NCI-H2081 treated with DMSO at 0.1 percent for 48 hours (cell line): ENCODE measurements around the gene OR4D1.
A peak's percentile ranks its signal among the peaks of the same experiment; 100 is the strongest.
"Not testable (repeated sequence)": the region's sequence is repeated elsewhere in the genome, so short reads cannot be mapped to it uniquely, and the experiment has no call there.

Source experiments
- DNase-seq: peaks from one replicate; lab custom pipeline; 2025; lab: John Stamatoyannopoulos, UW

OR4D1 gene

GRCh38 chr17:58147930-58148434 lies at the start of gene OR4D1:
OR4D1 (plus strand) TSS chr17:58148384; CDS start chr17:58155154, 6,770 bp downstream.
- DNase-seq: no peak

GRCh38 chr17:58100506-58100905 lies 47.7 kb upstream of the OR4D1 start:
- no peak for DNase-seq

DNA sequence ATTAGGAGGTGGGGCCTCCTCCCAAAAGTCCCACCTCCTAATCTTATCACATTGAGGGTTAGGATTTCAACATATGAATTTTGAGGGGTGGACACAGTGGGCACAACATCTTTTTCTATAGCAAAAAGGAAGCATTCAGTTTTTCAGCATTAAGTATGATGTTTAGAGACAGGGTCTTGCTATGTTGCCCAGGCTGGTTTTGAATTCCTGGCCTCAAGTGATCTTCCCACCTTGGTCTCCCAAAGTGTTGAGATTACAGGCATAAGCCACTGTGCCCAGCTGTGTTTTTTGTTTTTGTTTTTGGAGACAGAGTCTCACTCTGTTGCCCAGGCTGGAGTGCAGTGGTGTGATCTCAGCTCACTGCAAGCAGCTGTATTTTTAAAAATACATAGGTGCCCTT lies 46.3 kb upstream of the OR4D1 start:
- DNase-seq: not testable (repeated sequence)

DNA sequence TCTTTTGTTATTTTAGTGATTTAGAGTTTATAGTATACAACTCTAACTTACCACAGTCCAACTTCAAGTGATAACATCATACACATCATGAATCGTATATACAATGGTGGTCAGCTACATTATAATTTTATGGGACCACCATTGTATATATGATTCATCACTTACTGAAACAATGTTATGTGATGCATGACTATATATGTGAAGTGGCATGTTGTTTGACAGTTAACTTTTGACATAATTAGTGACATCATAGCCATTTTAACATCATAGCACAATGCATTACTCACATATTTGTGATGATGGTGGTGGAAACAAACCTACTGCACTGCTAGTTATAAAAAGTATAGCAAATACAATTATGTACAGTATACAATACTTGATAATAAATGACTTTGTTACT lies 43.1 kb upstream of the OR4D1 start:
- DNase-seq: no peak

- DNase-seq: no peak
Measured at GRCh38 chr17:58107306-58107705, 40.9 kb upstream of the OR4D1 start.

- no peak for DNase-seq
Measured at GRCh38 chr17:58109197-58109596, 39.0 kb upstream of the OR4D1 start.

DNA sequence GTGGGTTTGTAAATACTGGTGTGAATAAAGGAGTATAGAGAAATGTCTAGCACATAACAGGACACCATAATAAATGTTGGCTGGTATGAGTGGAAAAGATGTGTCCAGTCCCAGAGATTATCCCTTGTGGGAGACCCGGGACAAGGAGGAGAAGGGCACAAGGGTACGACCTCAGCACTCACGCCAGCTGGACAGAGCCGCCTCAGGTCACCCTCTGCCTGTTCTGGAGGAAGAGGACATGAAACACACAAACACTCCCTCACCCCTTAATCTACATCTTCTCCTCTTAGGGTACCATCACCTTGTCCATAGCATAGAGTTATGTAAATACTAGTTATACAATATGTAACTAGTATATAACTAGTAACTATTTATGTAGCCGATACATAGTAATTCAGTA lies 38.2 kb upstream of the OR4D1 start:
- no peak for DNase-seq

- DNase-seq: no peak
Measured at GRCh38 chr17:58111676-58112075, 36.5 kb upstream of the OR4D1 start.

- peak; percentile 58 for DNase-seq
Measured at GRCh38 chr17:58112970-58113631, 35.1 kb upstream of the OR4D1 start.

GRCh38 chr17:58113947-58114346 lies 34.2 kb upstream of the OR4D1 start:
- no peak for DNase-seq

DNA sequence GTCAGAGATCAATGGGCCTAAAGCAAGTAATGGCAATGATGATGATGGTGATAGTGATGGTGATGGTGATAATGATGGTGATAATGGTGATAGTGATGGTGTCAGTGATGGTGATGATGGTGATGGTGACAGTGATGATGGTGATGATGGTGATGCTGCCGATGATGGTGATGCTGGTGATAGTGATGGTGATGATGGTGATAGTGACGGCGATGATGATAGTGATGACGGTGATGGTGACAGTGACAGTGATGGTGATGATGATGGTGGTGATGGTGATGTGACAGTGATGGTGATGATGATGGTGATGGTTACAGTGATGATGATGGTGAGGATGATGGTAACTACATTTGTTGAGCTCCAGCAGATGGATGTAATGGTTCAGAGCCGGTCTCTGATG lies 30.8 kb upstream of the OR4D1 start:
- DNase-seq: no peak

DNA sequence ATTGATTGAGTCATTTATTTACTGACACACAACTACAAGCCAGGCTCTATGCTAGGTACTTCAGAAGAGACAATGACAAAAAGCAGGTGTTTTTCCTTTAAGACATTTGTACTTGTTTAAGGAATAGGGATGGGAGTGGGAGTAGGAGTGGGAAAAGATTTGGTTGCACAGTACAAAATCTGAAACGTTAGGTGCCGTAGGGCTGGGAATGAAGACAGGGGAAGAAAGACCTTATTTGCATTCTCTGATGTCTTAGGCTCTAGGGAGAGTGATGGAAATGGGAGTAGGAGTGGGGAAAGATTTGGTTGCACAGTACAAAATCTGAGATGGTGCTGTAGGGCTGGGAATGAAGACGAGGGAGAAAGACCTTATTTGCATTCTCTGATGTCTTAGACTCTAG lies 28.7 kb upstream of the OR4D1 start:
- no peak for DNase-seq

DNA sequence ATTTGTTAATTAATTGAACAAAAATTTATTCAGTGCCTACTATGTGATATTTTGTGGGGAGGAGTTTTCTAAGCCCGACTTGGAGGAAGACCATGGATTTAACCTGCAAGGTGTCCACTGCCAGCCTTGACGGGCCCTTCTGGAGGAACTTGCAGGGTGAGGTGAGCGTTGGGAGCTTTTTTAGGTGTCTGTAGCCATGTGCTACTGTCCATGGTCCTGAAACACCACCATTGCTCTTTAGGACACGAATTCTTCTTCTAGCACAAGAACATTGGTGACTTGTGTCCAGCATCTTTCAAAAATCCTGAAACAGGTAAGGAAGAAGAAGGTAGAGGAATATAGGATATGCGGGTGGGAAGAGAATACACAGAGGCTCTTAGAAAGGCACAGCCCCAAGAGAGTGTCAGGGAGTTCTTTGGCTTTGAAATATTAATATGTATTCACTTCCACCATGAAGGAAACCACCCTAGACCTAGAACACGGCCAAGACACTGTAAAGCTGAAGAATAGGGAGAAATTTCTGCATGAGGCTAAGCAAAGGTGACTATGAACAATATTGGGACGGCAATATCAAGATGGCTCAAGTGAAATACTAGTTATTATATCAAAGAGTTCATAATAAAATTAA lies 27.9 kb upstream of the OR4D1 start:
- DNase-seq: no peak

DNA sequence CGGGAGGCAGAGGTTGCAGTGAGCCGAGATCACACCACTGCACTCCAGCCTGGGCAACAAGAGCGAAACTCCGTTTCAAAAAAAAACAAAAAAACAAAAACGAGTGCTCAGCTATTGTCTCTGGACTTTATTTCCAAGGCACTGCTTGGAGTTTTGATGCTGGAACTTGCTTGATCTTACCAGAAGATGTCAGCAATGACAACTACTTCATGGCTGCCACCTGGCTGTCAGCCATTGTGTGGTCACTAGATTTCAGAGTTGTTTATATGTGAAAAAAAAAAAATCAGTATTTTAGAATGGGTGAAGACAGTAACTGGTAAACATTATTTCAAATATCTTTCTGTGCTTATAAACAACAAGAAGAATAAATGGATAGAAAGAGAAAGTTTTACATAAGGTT lies 26.3 kb upstream of the OR4D1 start:
- no peak for DNase-seq

DNA sequence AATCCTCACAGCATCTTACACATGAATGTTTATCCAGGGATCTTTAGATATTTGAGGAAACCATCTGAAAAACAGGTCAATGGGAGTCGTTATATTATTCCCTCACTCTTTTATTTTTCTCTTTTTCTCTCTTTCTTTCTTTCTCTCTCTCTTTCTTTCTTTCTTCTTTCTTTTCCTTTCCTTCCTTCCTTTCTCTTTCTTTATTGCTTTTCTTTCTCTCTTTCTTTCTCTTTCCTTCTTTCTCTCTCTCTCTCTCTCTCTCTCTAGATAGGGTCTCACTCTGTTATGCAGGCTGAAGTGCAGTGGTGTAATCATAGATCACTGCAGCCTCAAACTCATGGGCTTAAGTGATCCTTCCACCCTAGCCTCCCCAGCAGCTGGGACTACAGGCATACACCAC lies 20.3 kb upstream of the OR4D1 start:
- DNase-seq: no peak

GRCh38 chr17:58132697-58133096 lies 15.5 kb upstream of the OR4D1 start:
- not testable (repeated sequence) for DNase-seq

- DNase-seq: no peak
Measured at GRCh38 chr17:58136669-58137279, 11.4 kb upstream of the OR4D1 start.

- DNase-seq: no peak
Measured at GRCh38 chr17:58141505-58141904, 6.7 kb upstream of the OR4D1 start.

GRCh38 chr17:58143335-58143734 lies 4.8 kb upstream of the OR4D1 start:
- DNase-seq: not testable (repeated sequence)

- DNase-seq: no peak
Measured at GRCh38 chr17:58144801-58145200, 3.4 kb upstream of the OR4D1 start.

DNA sequence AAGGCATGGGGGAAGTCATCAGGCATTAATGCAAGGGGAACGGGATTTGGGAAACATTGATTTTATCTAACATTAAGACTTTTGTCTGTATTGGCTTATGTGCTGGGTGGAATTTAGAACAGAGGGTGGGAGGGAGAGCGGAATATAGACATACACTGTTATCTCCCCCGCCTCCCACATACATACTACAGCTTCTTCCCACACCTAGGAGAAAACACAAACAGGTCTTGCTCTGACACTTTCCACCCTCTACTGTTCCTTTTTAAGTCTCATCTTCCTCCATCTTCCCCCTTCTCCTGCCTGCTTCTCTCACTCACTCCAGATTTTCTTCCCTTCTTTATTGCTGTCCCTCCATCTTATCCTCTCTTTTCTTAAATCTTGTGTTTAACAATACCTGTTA lies 425 bp downstream of the OR4D1 start:
- DNase-seq: no peak

GRCh38 chr17:58150394-58150793 lies 2.2 kb downstream of the OR4D1 start:
- no peak for DNase-seq

GRCh38 chr17:58153046-58153445 lies 4.9 kb downstream of the OR4D1 start:
- no peak for DNase-seq
